SH-SY5Y (cell line): ENCODE results near the gene KIF1B.

Source experiments
- GATA2 ChIP-seq: IDR thresholded peaks from 2 replicates; pipeline ENCODE4 v1.6.1; 2011; ENCODE audit warnings: mild to moderate bottlenecking, low read depth, low read length
- GATA3 ChIP-seq: IDR thresholded peaks from 2 replicates; pipeline ENCODE4 v1.6.1; 2011; ENCODE audit warnings: low read depth, mild to moderate bottlenecking, low read length, moderate library complexity

- TF ChIP-seq GATA3 (no peak), GATA2 (no peak)
Observed at GRCh38 chr1:10299151-10299550, 88.8 kb downstream of the KIF1B start.
